GM21825 (cell line): ENCODE measurements around the gene IDI2.
"Not testable (repeated sequence)": the region's sequence is repeated elsewhere in the genome, so short reads cannot be mapped to it uniquely, and the experiment has no call there.

Experiments used
- ATAC-seq: cut with Tn5 transposase; IDR thresholded peaks from one replicate; pipeline ENCODE4 v1.9.1; 2021; ENCODE audit warnings: mild to moderate bottlenecking, moderate library complexity; ENCODE audit not compliant: unreplicated experiment

IDI2 gene

GRCh38 chr10:1048349-1048731 lies 22.7 kb upstream of the IDI2 start:
- ATAC-seq, result no peak

GRCh38 chr10:1047937-1048336 lies 22.3 kb upstream of the IDI2 start:
- no peak for ATAC-seq

- no peak for ATAC-seq
These were observed 19.8 kb upstream of the IDI2 start for GRCh38 chr10:1045415-1045814.

- ATAC-seq, result no peak
These were observed 19.3 kb upstream of the IDI2 start for GRCh38 chr10:1044964-1045363.

GRCh38 chr10:1044146-1044545 lies 18.5 kb upstream of the IDI2 start:
- no peak for ATAC-seq

GRCh38 chr10:1043532-1043995 lies 17.9 kb upstream of the IDI2 start:
- ATAC-seq, result peak; percentile 54

GRCh38 chr10:1041514-1041913 lies 15.9 kb upstream of the IDI2 start:
- no peak for ATAC-seq

GRCh38 chr10:1040133-1040532 lies 14.5 kb upstream of the IDI2 start:
- ATAC-seq, result no peak

- not testable (repeated sequence) for ATAC-seq
These were observed 13.1 kb upstream of the IDI2 start for GRCh38 chr10:1038769-1039168.

GRCh38 chr10:1037098-1037497 lies 11.4 kb upstream of the IDI2 start:
- ATAC-seq, result no peak

GRCh38 chr10:1036341-1036791 lies 10.7 kb upstream of the IDI2 start:
- ATAC-seq, result peak; percentile 79

- no peak for ATAC-seq
These were observed 9.5 kb upstream of the IDI2 start for GRCh38 chr10:1035201-1035600.

- no peak for ATAC-seq
These were observed 9.1 kb upstream of the IDI2 start for GRCh38 chr10:1034758-1035157.

- ATAC-seq, result no peak
These were observed 7.9 kb upstream of the IDI2 start for GRCh38 chr10:1033601-1034000.

- no peak for ATAC-seq
These were observed 4.2 kb upstream of the IDI2 start for GRCh38 chr10:1029838-1030237.

- no peak for ATAC-seq
These were observed 919 bp upstream of the IDI2 start for GRCh38 chr10:1026578-1026977.

GRCh38 chr10:1024103-1024502 lies 1.6 kb downstream of the IDI2 start:
- no peak for ATAC-seq

- ATAC-seq, result no peak
These were observed 3.2 kb downstream of the IDI2 start for GRCh38 chr10:1022413-1022812.

- ATAC-seq, result no peak
These were observed 4.7 kb downstream of the IDI2 start for GRCh38 chr10:1020958-1021357.

GRCh38 chr10:1020460-1020859 lies 5.2 kb downstream of the IDI2 start:
- ATAC-seq, result no peak

GRCh38 chr10:1019362-1019761 lies 6.3 kb downstream of the IDI2 start:
- ATAC-seq, result no peak

- ATAC-seq, result no peak
These were observed 10.0 kb downstream of the IDI2 start for GRCh38 chr10:1015688-1016087.

- no peak for ATAC-seq
These were observed 14.0 kb downstream of the IDI2 start for GRCh38 chr10:1011696-1012095.

GRCh38 chr10:1010703-1011102 lies 15.0 kb downstream of the IDI2 start:
- no peak for ATAC-seq
